A673 (cell line): ENCODE data around the gene YPEL3.

Experiments
- EZH2 ChIP-seq: fragments of 200-600 bp; sonication (generic); IDR thresholded peaks from 2 replicates; pipeline ENCODE4 v1.6.1; 2017; ENCODE audit warnings: borderline replicate concordance, low read depth, mild to moderate bottlenecking, mixed read lengths, antibody characterized with exemption, low read length; ENCODE audit not compliant: poor library complexity, severe bottlenecking
- TF ChIP-seq, protein P1 (sequence below): fragments of 300-800, 200-600 bp; sonication (generic); conservative IDR thresholded peaks from 2 replicates; pipeline ENCODE4 v1.5.1; 2017; ENCODE audit warnings: low read depth, mild to moderate bottlenecking, antibody characterized with exemption, low read length, moderate library complexity, mixed read lengths

- TF ChIP-seq, protein P1, sequence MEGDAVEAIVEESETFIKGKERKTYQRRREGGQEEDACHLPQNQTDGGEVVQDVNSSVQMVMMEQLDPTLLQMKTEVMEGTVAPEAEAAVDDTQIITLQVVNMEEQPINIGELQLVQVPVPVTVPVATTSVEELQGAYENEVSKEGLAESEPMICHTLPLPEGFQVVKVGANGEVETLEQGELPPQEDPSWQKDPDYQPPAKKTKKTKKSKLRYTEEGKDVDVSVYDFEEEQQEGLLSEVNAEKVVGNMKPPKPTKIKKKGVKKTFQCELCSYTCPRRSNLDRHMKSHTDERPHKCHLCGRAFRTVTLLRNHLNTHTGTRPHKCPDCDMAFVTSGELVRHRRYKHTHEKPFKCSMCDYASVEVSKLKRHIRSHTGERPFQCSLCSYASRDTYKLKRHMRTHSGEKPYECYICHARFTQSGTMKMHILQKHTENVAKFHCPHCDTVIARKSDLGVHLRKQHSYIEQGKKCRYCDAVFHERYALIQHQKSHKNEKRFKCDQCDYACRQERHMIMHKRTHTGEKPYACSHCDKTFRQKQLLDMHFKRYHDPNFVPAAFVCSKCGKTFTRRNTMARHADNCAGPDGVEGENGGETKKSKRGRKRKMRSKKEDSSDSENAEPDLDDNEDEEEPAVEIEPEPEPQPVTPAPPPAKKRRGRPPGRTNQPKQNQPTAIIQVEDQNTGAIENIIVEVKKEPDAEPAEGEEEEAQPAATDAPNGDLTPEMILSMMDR = peak; percentile 75
- TF ChIP-seq EZH2 = no peak
These were observed 3.5 kb downstream of the YPEL3 start for GRCh38 chr16:30092373-30093010.
